Peyer's patch (tissue), 4 donors: ENCODE data around the gene RPTN.

ENCODE experiments used
- CTCF ChIP-seq, 6 experiments: fragments of 450-650 bp in 4 of 6; fragments of 200-600 bp in 2 of 6; sonication (generic) in 1 of 6; IDR thresholded peaks; one replicate each; pipeline ENCODE4 v1.5.1; 2017 to 2019; ENCODE audit warnings: antibody characterized with exemption in 6 of 6, mild to moderate bottlenecking in 3 of 6, moderate library complexity in 1 of 6
- POLR2A ChIP-seq, 2 donors: fragments of 450-650 bp; IDR thresholded peaks; one replicate each; pipeline ENCODE4 v1.5.1; 2017; ENCODE audit warnings: antibody characterized with exemption in 2 of 2, mild to moderate bottlenecking in 2 of 2, moderate library complexity in 2 of 2

GRCh38 chr1:152166966-152167365, 7.9 kb upstream of the RPTN start:
- no peak for TF ChIP-seq CTCF (IDR thresholded peaks at IDR 0.05)
- TF ChIP-seq POLR2A (IDR thresholded peaks at IDR 0.05): no peak
